Measurements from ENCODE around the gene FRK.

FRK gene

DNA sequence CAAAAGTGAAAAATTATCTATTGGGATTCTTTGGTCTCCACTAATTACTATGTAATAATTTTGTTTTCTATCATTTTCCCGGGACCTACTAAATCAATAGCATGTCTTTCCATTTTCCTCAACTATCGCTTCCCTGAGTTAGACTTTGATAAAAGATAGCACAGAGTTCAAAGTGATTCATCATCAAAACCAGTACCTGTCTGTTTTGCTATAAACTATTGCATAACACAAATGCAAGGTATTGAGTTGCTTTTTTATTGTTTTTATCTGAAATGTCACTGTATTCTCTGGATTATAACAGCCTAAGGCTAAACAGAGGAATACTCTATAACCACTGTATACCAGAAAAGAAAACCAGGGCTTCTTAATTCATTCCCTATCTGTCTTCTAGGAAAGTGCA lies 19.7 kb downstream of the FRK start (continued):
- TF ChIP-seq ZNF16 (tag by site-specific recombination; IDR thresholded peaks at IDR 0.05; ENCODE audit: low read depth) (no peak), ZNF350 (tag by site-specific recombination; IDR thresholded peaks at IDR 0.05) (no peak), ZFP3 (tag by site-specific recombination; IDR thresholded peaks at IDR 0.05; ENCODE audit: low read depth) (no peak), PRDM4 (tag by site-specific recombination; IDR thresholded peaks at IDR 0.05) (no peak)
- TF ChIP-seq, protein P1, sequence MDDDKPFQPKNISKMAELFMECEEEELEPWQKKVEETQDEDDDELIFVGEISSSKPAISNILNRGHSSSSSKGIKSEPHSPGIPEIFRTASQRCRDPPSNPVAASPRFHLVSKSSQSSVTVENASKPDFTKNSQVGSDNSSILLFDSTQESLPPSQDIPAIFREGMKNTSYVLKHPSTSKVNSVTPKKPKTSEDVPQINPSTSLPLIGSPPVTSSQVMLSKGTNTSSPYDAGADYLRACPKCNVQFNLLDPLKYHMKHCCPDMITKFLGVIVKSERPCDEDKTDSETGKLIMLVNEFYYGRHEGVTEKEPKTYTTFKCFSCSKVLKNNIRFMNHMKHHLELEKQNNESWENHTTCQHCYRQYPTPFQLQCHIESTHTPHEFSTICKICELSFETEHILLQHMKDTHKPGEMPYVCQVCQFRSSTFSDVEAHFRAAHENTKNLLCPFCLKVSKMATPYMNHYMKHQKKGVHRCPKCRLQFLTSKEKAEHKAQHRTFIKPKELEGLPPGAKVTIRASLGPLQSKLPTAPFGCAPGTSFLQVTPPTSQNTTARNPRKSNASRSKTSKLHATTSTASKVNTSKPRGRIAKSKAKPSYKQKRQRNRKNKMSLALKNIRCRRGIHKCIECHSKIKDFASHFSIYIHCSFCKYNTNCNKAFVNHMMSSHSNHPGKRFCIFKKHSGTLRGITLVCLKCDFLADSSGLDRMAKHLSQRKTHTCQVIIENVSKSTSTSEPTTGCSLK (tag by site-specific recombination; IDR thresholded peaks at IDR 0.05) = no peak
- TF ChIP-seq, protein P2, sequence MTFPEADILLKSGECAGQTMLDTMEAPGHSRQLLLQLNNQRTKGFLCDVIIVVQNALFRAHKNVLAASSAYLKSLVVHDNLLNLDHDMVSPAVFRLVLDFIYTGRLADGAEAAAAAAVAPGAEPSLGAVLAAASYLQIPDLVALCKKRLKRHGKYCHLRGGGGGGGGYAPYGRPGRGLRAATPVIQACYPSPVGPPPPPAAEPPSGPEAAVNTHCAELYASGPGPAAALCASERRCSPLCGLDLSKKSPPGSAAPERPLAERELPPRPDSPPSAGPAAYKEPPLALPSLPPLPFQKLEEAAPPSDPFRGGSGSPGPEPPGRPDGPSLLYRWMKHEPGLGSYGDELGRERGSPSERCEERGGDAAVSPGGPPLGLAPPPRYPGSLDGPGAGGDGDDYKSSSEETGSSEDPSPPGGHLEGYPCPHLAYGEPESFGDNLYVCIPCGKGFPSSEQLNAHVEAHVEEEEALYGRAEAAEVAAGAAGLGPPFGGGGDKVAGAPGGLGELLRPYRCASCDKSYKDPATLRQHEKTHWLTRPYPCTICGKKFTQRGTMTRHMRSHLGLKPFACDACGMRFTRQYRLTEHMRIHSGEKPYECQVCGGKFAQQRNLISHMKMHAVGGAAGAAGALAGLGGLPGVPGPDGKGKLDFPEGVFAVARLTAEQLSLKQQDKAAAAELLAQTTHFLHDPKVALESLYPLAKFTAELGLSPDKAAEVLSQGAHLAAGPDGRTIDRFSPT (tag by site-specific recombination; IDR thresholded peaks at IDR 0.05) = no peak

DNA sequence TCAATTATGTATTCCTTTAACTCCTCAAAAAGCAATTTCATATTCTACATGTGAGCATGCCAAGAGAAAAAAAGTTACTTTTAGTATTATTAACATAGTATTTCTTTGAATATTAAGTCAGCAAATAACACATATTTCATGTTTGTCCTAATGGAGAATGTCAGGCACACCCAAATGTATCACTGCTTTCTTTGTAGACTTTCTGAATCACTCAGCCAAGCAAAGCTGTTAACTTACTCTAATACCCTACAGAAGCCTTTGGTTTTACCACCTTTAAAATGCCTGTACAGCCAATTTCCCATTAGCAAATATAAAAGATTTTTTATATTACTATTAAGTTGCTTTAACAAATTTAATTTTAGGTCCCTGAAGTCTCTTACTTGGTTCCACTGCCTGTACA lies 23.8 kb downstream of the FRK start:
- Histone ChIP-seq H3K4me3 (ENCODE audit: low read depth, low read length) (no peak overlapping the region), H3K9me3 (ENCODE audit: control insufficient read depth, insufficient read depth, low read depth, low read length) (no peaks in the 10 kb centered on the region), H3K27ac (ENCODE audit: extremely low read depth, low read depth, low read length) (no peak overlapping the region), H3K36me3 (ENCODE audit: control insufficient read depth in 2 of 2, insufficient read depth in 1 of 2, low read length in 2 of 2) (no peaks in the 10 kb centered on the region), H3K4me1 (ENCODE audit: control insufficient read depth, insufficient read depth, low read length) (no peaks in the 10 kb centered on the region)
- POLR2A ChIA-PET = no interaction called here
- CTCF ChIA-PET = interaction anchor here (0.9 to 1.6 kb wide), 2 partner anchors 26 to 60 kb away, joined by 3 to 4 read pairs; no protein-coding TSS in a partner anchor
- no peak for TF ChIP-seq ZNF398 (tag by site-specific recombination; IDR thresholded peaks at IDR 0.05)
- no peak for TF ChIP-seq OVOL3 (tag by site-specific recombination; IDR thresholded peaks at IDR 0.05)
- no peak for TF ChIP-seq GLIS1 (tag by site-specific recombination; IDR thresholded peaks at IDR 0.05)
- no peak for TF ChIP-seq ZNF692 (tag by site-specific recombination; IDR thresholded peaks at IDR 0.05)
- no peak for TF ChIP-seq ZNF132 (tag by site-specific recombination; IDR thresholded peaks at IDR 0.05; ENCODE audit: borderline replicate concordance)
- no peak for TF ChIP-seq ZNF670 (tag by site-specific recombination; IDR thresholded peaks at IDR 0.05; ENCODE audit: low read depth)
- no peak for TF ChIP-seq HOXC10 (CRISPR knock-in tag; IDR thresholded peaks at IDR 0.05)
- no peak for TF ChIP-seq ZBTB8A (tag by site-specific recombination; IDR thresholded peaks at IDR 0.05)
- TF ChIP-seq, protein P3, sequence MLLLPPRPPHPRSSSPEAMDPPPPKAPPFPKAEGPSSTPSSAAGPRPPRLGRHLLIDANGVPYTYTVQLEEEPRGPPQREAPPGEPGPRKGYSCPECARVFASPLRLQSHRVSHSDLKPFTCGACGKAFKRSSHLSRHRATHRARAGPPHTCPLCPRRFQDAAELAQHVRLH (tag by site-specific recombination; IDR thresholded peaks at IDR 0.05) = no peak
- no peak for TF ChIP-seq ZNF571 (tag by site-specific recombination; IDR thresholded peaks at IDR 0.05)
- no peak for TF ChIP-seq ELK4 (IDR thresholded peaks at IDR 0.05; ENCODE audit: borderline replicate concordance, low read depth, low read length)
- TF ChIP-seq KLF7 (tag by site-specific recombination; IDR thresholded peaks at IDR 0.05; ENCODE audit: borderline replicate concordance) = no peak
- no peak for TF ChIP-seq EGR2 (tag by site-specific recombination; IDR thresholded peaks at IDR 0.05; ENCODE audit: low read depth)
- TF ChIP-seq ZNF26 (tag by site-specific recombination; IDR thresholded peaks at IDR 0.05) = no peak
- TF ChIP-seq YY1 (tag by site-specific recombination; IDR thresholded peaks at IDR 0.05) = no peak
- no peak for TF ChIP-seq KLF10 (tag by site-specific recombination; IDR thresholded peaks at IDR 0.05)

Measured in HEK293 (cell line).